HCT116 (cell line): ENCODE results near the gene SDSL. TPM values are rescaled to one million over a fixed set of nuclear protein-coding genes. Genes with fewer than 3 reads are reported as not detected.
A peak's percentile ranks its signal among the peaks of the same experiment; 100 is the strongest.

ENCODE experiments used
- ATAC-seq: fragments of 200-7000 bp; cut with Tn5 transposase; 2 replicates; pipeline ENCODE4 v1.9.1; 2020; ENCODE audit warnings: mild to moderate bottlenecking, moderate library complexity
- BruUV-seq: library from RNA; stranded (reverse); fragments of 400-500 nt; replicated peaks from 2 replicates; lab custom pipeline; 2021; lab: Mats Ljungman, UMichigan
- CTCF ChIA-PET: fragments of 300-600 bp; sonication (Branson Sonifier 250); formaldehyde crosslinking; loops from one replicate; lab custom pipeline; 2021; ENCODE audit warnings: antibody characterized with exemption; lab: Charles Lee
- POLR2A ChIA-PET: fragments of 300-600, 350-600 bp; sonication (Branson Sonifier 250); formaldehyde crosslinking; loops from one replicate; lab custom pipeline; 2021; ENCODE audit warnings: antibody characterized with exemption; lab: Charles Lee
- RAD21 ChIA-PET, 2 experiments: fragments of 300-600 bp; sonication (Branson Sonifier 250); formaldehyde crosslinking; loops; one replicate each; lab custom pipeline; 2023; ENCODE audit warnings: low total read pairs in 2 of 2; ENCODE audit not compliant: uncharacterized antibody in 2 of 2, unreplicated experiment in 2 of 2, low non-redundant PET in 1 of 2; lab: Charles Lee
- DNase-seq: peaks from one replicate; pipeline ENCODE4 v3.0.0-alpha.2; 2010; ENCODE audit warnings: low read depth, low spot score
- H2AFZ ChIP-seq: fragments of 200-600 bp; shearing (Covaris generic), sonication (generic); 2 replicates; pipeline ENCODE4 v1.6.1; 2017; ENCODE audit warnings: low read depth, mixed run types, mixed read lengths, antibody characterized with exemption, low read length; ENCODE audit not compliant: poor library complexity, severe bottlenecking
- H3K27ac ChIP-seq: 2 replicates; pipeline ENCODE4 v1.5.1; 2012; ENCODE audit warnings: low read depth, low read length
- H3K27me3 ChIP-seq: fragments of 200-600 bp; sonication (generic); 2 replicates; pipeline ENCODE4 v1.6.1; 2016; ENCODE audit warnings: mixed run types, low read length, mixed read lengths; ENCODE audit not compliant: insufficient read depth
- H3K36me3 ChIP-seq, 2 experiments: fragments of 200-500 bp in 1 of 2; fragments of 200-600 bp in 1 of 2; sonication (Bioruptor generic) in 1 of 2; sonication (generic) in 1 of 2; 2 replicates each; pipeline versions ENCODE4 v1.5.1 to v1.6.1; 2014 to 2016; ENCODE audit warnings: low read length in 2 of 2, inconsistent platforms in 1 of 2, mixed read lengths in 1 of 2, mixed run types in 1 of 2; ENCODE audit not compliant: insufficient read depth in 2 of 2, control insufficient read depth in 1 of 2
- H3K4me1 ChIP-seq, 2 experiments: fragments of 200-600 bp in 1 of 2; sonication (generic) in 1 of 2; 2 replicates each; pipeline versions ENCODE4 v1.5.1 to v1.6.1; 2012 to 2017; ENCODE audit warnings: low read length in 2 of 2, inconsistent platforms in 1 of 2, mild to moderate bottlenecking in 1 of 2, mixed read lengths in 1 of 2, mixed run types in 1 of 2, moderate library complexity in 1 of 2; ENCODE audit not compliant: insufficient read depth in 2 of 2, control insufficient read depth in 1 of 2
- H3K4me2 ChIP-seq: fragments of 200-600 bp; sonication (generic); 2 replicates; pipeline ENCODE4 v1.6.1; 2017; ENCODE audit warnings: mixed run types, low read length, mixed read lengths
- H3K4me3 ChIP-seq, 2 experiments: fragments of 200-600 bp in 1 of 2; sonication (generic) in 1 of 2; replicated peaks in 1 of 2; 2 replicates each; pipeline ENCODE4 v1.5.1; 2011 to 2016; ENCODE audit warnings: low read length in 2 of 2, control low read depth in 1 of 2, low read depth in 1 of 2, mild to moderate bottlenecking in 1 of 2, mixed read lengths in 1 of 2, mixed run types in 1 of 2
- H3K79me2 ChIP-seq: fragments of 200-600 bp; sonication (generic); 2 replicates; pipeline ENCODE4 v1.6.1; 2017; ENCODE audit warnings: mild to moderate bottlenecking, mixed run types, low read length, moderate library complexity, mixed read lengths; ENCODE audit not compliant: insufficient read depth
- H3K9ac ChIP-seq: fragments of 200-600 bp; sonication (generic); 2 replicates; pipeline ENCODE4 v1.6.1; 2016; ENCODE audit warnings: low read length, mixed read lengths
- H3K9me2 ChIP-seq: fragments of 200-600 bp; sonication (generic), shearing (Covaris generic); 2 replicates; pipeline ENCODE4 v1.6.1; 2017; ENCODE audit warnings: mixed run types, mild to moderate bottlenecking, moderate library complexity; ENCODE audit not compliant: insufficient read depth
- H3K9me3 ChIP-seq, 2 experiments: fragments of 200-500 bp in 1 of 2; fragments of 200-600 bp in 1 of 2; sonication (Bioruptor generic) in 1 of 2; sonication (generic) in 1 of 2; 2 replicates each; pipeline ENCODE4 v1.6.1; 2014 to 2017; ENCODE audit warnings: low read length in 2 of 2, mixed read lengths in 2 of 2, inconsistent platforms in 1 of 2, low read depth in 1 of 2, mild to moderate bottlenecking in 1 of 2, mixed run types in 1 of 2, moderate library complexity in 1 of 2; ENCODE audit not compliant: control insufficient read depth in 1 of 2, insufficient read depth in 1 of 2
- H4K20me1 ChIP-seq: fragments of 200-600 bp; sonication (generic), shearing (Covaris generic); 2 replicates; pipeline ENCODE4 v1.6.1; 2017; ENCODE audit warnings: mixed run types, mild to moderate bottlenecking, moderate library complexity; ENCODE audit not compliant: insufficient read depth
- ATF3 ChIP-seq: IDR thresholded peaks from 2 replicates; pipeline ENCODE4 v1.6.1; 2012
- CBX3 ChIP-seq: IDR thresholded peaks from 2 replicates; pipeline ENCODE4 v1.6.1; 2012; ENCODE audit warnings: low read depth
- CEBPB ChIP-seq: IDR thresholded peaks from 2 replicates; pipeline ENCODE4 v1.6.1; 2012; ENCODE audit warnings: low read depth
- CTCF ChIP-seq, 3 experiments: fragments of 200-600 bp in 1 of 3; sonication (generic) in 1 of 3; IDR thresholded peaks in 2 of 3; conservative IDR thresholded peaks in 1 of 3; 2 replicates each; pipeline ENCODE4 v1.5.1; 2012 to 2017; ENCODE audit warnings: low read depth in 2 of 3, low read length in 2 of 3, antibody characterized with exemption in 1 of 3, borderline replicate concordance in 1 of 3, control low read depth in 1 of 3, mild to moderate bottlenecking in 1 of 3, mixed read lengths in 1 of 3, mixed run types in 1 of 3, moderate library complexity in 1 of 3; ENCODE audit not compliant: insufficient read depth in 1 of 3
- EGR1 ChIP-seq: IDR thresholded peaks from 2 replicates; pipeline ENCODE4 v1.6.1; 2012; ENCODE audit warnings: low read depth
- ELF1 ChIP-seq: IDR thresholded peaks from 2 replicates; pipeline ENCODE4 v1.6.1; 2012; ENCODE audit warnings: low read depth, borderline replicate concordance
- FOSL1 ChIP-seq: IDR thresholded peaks from 2 replicates; pipeline ENCODE4 v1.6.1; 2012; ENCODE audit warnings: low read depth
- JUND ChIP-seq: IDR thresholded peaks from 2 replicates; pipeline ENCODE4 v1.6.1; 2012
- MAX ChIP-seq: IDR thresholded peaks from 2 replicates; pipeline ENCODE4 v1.6.1; 2012
- POLR2A ChIP-seq: IDR thresholded peaks from 2 replicates; pipeline ENCODE4 v1.7.0; 2011; ENCODE audit warnings: borderline replicate concordance; ENCODE audit not compliant: insufficient read depth, insufficient read length; ENCODE audit errors: extremely low read depth
- RAD21 ChIP-seq: IDR thresholded peaks from 2 replicates; pipeline ENCODE4 v1.6.1; 2012; ENCODE audit warnings: low read depth, mild to moderate bottlenecking
- YY1 ChIP-seq: IDR thresholded peaks from 2 replicates; pipeline ENCODE4 v1.6.1; 2011; ENCODE audit warnings: low read length, low read depth, moderate library complexity, mild to moderate bottlenecking; ENCODE audit not compliant: insufficient replicate concordance; ENCODE audit errors: extremely low read depth
- ZNF274 ChIP-seq: fragments of 200-500 bp; sonication (Bioruptor generic); IDR thresholded peaks from 2 replicates; pipeline ENCODE4 v1.6.1; 2014; ENCODE audit warnings: mild to moderate bottlenecking, low read depth, low read length, inconsistent platforms
- intact Hi-C: fragments of 100-400 bp; cut with micrococcal nuclease; formaldehyde crosslinking; loops from 2 replicates; pipeline ENCODE4 v1.10.0; 2022
- total RNA-seq: library from RNA; stranded (reverse); gene quantifications from one replicate; pipeline ENCODE4 v1.2.1, GENCODE V29; 2021; ENCODE audit not compliant: unreplicated experiment

The SDSL gene
- total RNA-seq, 1 experiment from 2014 or later: 19.1 TPM

GRCh38 chr12:113422030-113422885 lies at the start of gene SDSL (continued):
- TF ChIP-seq FOSL1 (peak; percentile 57), CEBPB (no peak), YY1 (no peak), POLR2A (peak; percentile 43), JUND (peak; percentile 62), MAX (peak; percentile 70), ATF3 (no peak)

GRCh38 chr12:113373440-113373839 lies 48.7 kb upstream of the SDSL start:
- H3K4me2 ChIP-seq: no peak overlapping the region
- H3K4me3 ChIP-seq: no peak overlapping the region
- H3K9me2 ChIP-seq: no peaks in the 10 kb centered on the region
- no peaks in the 10 kb centered on the region for H3K4me1 ChIP-seq
- RAD21 ChIA-PET: no interaction called here
- intact Hi-C loops: no loop called here
- no TSS peak for BruUV-seq
- H4K20me1 ChIP-seq: no peaks in the 10 kb centered on the region
- H3K9ac ChIP-seq: no peak overlapping the region
- TF ChIP-seq EGR1 (no peak), POLR2A (no peak), CBX3 (no peak), RAD21 (no peak), FOSL1 (no peak), ZNF274 (no peak), ELF1 (no peak), CTCF (IDR thresholded peaks at IDR 0.05 in 2 of 3, conservative IDR thresholded peaks at IDR 0.05 in 1 of 3; ENCODE audit: borderline replicate concordance in 1 of 3, insufficient read depth in 1 of 3, low read depth in 2 of 3, low read length in 2 of 3) (no peak), MAX (no peak)
- H3K27ac ChIP-seq: no peak overlapping the region
- DNase-seq (no peak), ATAC-seq (no peak)
- H3K36me3 ChIP-seq: peaks cover 8 to 16% of the 10 kb centered on the region in 2 experiments
- POLR2A ChIA-PET: no interaction called here
- CTCF ChIA-PET: no interaction called here
- H2AFZ ChIP-seq: no peak overlapping the region
- no peaks in the 10 kb centered on the region; the same call in 1 of the 2 replicates for H3K79me2 ChIP-seq
- H3K9me3 ChIP-seq: no peaks in the 10 kb centered on the region
- no peaks in the 10 kb centered on the region for H3K27me3 ChIP-seq
